Stimulated activated CD8-positive, alpha-beta memory T cell treated with anti-CD3 and anti-CD28 coated beads, Interleukin-4, amount 100 ng/mL, for 4 hours (primary cell): ENCODE measurements around the gene LTBP2.

Source experiments
- DNase-seq, 2 donors: peaks; one replicate each; pipeline ENCODE4 v3.0.0-alpha.2; 2020; ENCODE audit warnings: low read depth in 2 of 2, low spot score in 1 of 2

The LTBP2 gene

GRCh38 chr14:74592476-74593201 is 19.4 kb downstream of the LTBP2 start:
- DNase-seq = no peak

DNA sequence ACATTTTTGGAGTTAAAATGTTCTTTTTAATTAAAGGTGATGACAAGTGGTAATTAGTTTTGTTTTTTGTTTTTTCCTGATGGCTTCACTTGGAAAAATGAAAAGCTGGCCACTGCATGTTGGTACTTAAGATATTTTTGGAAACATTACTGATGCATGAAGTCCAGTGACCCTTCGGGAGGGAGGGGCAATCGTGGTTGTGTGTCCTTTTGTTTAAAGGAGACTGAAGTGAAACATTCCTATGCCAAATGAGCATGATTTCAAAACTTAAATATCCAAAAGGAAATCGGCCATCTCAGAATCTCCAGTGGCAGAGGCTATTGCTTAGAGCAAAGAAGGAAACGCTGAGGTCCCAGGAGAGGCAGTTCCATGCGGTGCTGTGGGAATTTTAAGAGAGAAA is 20.1 kb downstream of the LTBP2 start:
- DNase-seq = no peak

- no peak for DNase-seq
Observed at GRCh38 chr14:74591394-74591793, 20.6 kb downstream of the LTBP2 start.

DNA sequence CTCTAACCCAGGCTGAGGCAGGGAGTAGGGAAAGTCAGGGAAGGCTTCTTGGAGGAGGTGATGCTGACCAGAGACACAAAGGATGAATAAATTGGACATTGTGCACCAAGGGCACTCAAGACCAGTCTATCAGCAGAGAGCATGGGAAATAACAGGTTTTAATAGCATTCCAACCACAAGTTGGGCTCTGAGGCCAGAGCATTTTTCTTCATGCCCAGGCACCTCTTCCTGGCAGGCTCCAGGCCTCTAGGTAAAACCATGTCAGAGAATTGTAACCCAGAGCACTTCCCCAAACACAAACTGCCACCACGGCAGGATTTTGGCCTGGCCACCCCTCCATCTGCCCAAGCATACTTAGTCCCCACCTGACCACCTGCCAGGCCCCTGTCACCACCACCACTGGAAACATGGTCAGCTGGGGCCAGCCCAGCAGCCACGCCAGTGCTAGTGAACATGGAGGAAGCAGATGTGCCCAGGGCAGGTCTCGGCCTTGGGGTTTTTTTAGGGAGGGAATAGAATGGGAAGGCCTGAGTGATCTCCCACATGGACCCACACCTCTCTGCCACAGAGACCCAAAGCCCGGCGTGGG is 22.7 kb downstream of the LTBP2 start:
- DNase-seq = no peak

DNA sequence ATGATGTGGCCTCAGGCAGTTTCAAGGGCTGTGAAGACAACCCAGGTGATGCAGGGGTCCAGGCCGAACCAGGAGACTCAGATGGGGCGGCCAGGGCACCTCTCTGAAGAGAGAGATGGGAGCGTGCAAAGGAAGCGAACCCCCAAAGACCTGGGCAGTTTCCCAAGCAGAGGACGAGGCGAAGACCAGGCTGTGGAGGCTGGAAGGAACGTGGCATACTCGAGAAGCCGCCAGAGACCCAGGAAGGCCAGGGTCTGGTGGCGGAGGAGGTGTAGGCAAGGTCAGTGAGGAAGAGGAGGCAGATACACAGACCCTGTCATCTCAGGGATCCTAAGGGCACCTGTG is 24.7 kb downstream of the LTBP2 start:
- DNase-seq = no peak

- no peak for DNase-seq
Observed at GRCh38 chr14:74586681-74587362, 25.2 kb downstream of the LTBP2 start.

GRCh38 chr14:74585406-74586335 is 26.4 kb downstream of the LTBP2 start:
- no peak for DNase-seq

DNA sequence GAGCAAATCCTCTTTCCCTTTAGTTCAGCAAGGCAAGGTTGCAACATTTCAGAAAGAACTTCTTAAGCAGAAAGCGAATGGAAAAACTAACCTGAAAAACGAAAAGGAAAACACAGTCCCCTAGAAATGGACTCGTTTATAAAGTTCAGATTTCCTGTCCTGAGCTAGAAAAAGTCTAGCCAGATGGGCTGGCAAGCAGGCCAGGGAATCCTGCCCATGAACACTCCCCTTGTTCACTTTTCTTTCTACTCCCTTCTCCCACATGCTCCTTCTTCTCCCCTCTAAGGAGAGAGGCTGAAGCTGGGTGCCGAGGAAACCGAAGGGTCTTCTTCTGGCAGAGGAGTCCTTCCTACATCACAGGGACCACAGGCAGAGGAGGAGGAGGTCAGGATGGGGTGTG is 27.1 kb downstream of the LTBP2 start:
- DNase-seq = no peak

DNA sequence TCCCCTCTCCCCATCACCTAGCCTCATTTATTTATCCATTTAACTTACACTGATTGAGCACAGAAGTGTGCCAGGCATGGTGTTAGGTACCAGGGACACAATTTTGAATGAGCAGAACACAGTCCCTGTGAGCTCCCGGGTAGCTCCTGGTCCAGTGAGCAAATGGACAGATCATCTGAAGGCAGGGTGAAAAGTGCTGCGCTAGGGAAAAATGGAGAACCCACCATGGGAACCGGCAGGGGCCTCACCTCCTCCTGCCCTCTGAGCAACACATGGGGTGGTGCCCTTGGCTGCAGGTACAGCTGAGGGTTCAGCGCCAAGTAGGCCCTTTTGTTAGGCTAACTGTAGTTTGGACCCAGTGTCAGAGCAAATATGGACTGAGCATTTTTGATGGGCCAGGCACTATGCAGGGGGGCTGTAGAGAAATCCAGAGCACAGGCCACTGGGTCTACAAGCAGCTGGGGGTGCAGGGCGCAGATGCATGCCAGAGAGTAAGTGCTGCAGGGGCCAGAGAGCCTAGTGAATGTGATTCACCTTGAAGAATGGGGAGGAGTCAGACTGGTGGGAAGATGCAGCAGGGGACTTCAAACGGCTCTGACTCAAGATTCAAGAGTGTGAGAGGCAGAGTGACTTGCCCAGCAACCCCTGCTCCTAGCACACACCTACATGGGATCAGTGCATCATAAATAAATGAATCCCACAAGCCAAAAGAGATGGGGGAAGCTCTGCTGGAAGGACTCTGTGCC is 28.2 kb downstream of the LTBP2 start:
- DNase-seq = no peak

- no peak for DNase-seq
Observed at GRCh38 chr14:74582910-74583581, 29.0 kb downstream of the LTBP2 start.

DNA sequence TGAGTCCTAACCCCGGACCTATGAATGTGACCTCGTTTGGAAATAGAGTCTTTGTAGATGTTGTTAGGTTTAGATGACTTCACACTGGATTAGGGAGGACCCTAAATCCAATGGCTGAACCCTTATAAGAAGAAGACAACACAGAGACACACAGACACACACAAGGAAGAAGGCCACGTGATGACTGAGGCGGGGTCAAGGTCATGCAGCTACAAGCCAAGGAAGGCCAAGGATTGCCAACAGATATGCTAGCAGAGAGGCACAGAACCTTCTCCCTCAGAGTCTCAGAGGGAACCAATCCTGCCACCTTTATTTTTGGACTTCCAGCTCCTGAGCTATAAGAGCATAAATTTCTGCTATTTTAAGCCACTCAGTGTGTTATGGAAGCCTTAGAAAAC is 31.8 kb downstream of the LTBP2 start:
- no peak for DNase-seq

- no peak for DNase-seq
Observed at GRCh38 chr14:74579447-74580274, 32.4 kb downstream of the LTBP2 start.

- no peak for DNase-seq
Observed at GRCh38 chr14:74578479-74578878, 33.6 kb downstream of the LTBP2 start.

DNA sequence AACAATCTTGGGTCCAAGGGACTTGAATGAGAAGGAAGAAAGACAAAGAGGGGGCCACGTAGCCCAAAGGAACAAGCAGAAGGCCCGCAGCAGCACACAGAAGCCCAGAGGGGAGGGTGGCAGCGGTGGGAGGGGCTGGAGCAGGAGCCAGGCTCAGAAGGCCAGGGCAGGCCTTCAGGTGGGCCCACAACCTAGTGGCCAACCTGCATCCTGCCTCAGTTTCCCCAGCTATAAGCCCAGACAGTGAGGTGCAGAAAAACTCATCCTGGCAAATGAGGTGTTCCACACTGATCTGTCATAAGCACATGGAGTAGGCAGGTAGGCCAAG is 34.1 kb downstream of the LTBP2 start:
- no peak for DNase-seq

DNA sequence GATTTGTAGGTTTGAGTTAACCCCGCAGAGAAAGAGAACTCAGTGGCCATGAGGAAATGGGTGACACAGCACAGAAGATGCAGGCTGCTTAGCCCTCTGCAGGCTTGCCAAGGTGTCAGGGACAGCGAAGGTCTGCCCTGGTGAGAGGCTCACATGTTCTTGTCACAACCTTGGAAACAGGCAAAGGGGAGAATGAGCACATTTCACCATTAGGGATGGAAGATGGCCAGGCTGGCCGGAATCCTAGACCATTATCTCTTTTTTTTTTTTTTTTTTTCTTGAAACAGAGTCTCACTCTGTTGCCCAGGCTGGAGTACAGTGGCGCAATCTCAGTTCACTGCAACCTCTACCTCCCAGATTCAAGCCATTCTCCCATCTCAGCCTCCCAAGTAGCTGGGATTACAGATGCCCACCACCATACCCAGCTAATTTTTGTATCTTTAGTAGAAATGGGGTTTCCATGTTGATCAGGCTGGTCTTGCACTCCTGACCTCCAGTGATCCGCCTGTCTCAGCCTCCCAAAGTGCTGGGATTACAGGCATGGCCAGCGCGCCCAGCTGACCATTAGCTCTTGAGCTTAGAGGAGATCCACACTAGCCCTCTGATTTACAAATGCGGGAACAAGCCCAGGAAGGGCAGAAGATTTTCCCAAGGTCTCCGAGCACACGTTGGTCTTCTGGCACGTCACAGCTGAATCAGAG is 34.6 kb downstream of the LTBP2 start:
- no peak for DNase-seq

DNA sequence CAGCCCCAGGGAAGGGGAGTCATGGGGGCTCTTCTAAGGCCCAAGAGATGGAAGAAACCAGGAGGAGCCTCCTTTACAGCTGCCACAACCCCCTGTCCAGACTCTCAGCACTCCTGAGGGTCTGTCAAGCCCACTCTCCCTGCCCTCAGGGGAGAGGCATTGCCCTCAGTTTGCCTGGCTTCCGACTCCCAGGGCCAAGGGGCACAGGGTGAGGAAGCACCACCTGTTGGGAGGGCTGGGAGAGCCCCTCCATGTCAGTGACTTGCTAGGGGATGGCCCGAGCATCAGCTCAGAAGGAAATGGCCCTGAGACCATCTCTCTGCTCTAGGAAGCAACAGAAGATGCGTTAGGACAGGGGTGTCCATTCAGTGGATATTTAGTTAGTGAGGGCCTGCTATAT is 36.1 kb downstream of the LTBP2 start:
- no peak for DNase-seq

- no peak for DNase-seq
Observed at GRCh38 chr14:74575507-74575906, 36.5 kb downstream of the LTBP2 start.

DNA sequence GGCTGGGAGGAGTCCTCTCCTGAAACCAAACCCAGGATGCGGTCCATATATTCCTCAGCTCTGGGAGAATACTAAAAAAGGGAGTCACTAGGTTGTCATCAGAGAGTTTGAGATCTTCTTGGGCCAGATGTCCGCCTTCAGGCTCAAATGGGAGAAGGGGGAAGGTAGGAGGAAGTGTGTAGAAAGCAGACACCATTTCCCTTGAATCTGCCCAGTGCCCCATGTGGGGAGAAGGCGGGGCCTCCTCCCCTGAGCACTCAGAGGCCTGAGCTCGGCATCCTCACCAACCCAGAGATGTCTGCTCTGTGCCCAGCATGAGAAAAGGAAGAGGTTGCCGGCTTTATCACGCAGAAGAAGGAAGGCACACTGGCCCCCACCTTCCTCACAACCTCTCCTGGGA is 37.3 kb downstream of the LTBP2 start:
- no peak for DNase-seq

DNA sequence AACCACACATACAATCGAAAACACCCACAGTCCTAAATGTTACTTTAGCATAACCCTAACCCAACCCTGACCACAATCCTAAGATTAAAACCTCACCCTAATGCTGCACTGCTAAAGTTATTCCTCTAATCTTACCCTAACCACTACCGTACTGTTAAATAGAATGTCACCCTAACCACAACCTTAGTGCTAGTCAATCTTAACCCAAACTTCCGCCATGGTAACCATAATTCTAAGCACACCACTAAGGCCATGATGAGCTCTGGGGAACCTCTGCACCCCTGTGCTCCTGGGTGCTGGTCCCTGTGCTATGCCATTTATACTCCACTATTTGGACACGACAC is 38.0 kb downstream of the LTBP2 start:
- no peak for DNase-seq
